ENCODE measurements around the gene PCBP3. TPM values are rescaled to one million over a fixed set of nuclear protein-coding genes. Genes with fewer than 3 reads are reported as not detected.

PCBP3 gene
- total and polyA plus RNA-seq, 8 donors = 0.83 to 4.3 (median 1.7) TPM

- H3K4me3 ChIP-seq = no peak overlapping the region
- H3K36me3 ChIP-seq = no peaks in the 10 kb centered on the region
- no peaks in the 10 kb centered on the region for H3K9me3 ChIP-seq
- H3K4me1 ChIP-seq = no peaks in the 10 kb centered on the region
- intact Hi-C loops (cut with DNase I) = no loop called here
- 91 to 92% methylated on average over 42 to 45 of the region's 45 CpGs for WGBS, 2 donors
- H3K27me3 ChIP-seq = no peaks in the 10 kb centered on the region
- peak in 3 of 6 donors; percentile 11 to 60 (median 21) for DNase-seq
- FAIRE-seq = no peak
- TF ChIP-seq, protein P1, sequence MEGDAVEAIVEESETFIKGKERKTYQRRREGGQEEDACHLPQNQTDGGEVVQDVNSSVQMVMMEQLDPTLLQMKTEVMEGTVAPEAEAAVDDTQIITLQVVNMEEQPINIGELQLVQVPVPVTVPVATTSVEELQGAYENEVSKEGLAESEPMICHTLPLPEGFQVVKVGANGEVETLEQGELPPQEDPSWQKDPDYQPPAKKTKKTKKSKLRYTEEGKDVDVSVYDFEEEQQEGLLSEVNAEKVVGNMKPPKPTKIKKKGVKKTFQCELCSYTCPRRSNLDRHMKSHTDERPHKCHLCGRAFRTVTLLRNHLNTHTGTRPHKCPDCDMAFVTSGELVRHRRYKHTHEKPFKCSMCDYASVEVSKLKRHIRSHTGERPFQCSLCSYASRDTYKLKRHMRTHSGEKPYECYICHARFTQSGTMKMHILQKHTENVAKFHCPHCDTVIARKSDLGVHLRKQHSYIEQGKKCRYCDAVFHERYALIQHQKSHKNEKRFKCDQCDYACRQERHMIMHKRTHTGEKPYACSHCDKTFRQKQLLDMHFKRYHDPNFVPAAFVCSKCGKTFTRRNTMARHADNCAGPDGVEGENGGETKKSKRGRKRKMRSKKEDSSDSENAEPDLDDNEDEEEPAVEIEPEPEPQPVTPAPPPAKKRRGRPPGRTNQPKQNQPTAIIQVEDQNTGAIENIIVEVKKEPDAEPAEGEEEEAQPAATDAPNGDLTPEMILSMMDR (IDR thresholded peaks at IDR 0.05) = no peak
- H3K27ac ChIP-seq = no peak overlapping the region
- no peak for ATAC-seq
These were observed 347.4 kb downstream of the PCBP3 start for GRCh38 chr21:45990741-45991605.

- FAIRE-seq = no peak
- Histone ChIP-seq H3K4me3 (no peak overlapping the region), H3K9me3 (no peaks in the 10 kb centered on the region), H3K4me1 (no peaks in the 10 kb centered on the region), H3K27ac (no peak overlapping the region), H3K36me3 (no peaks in the 10 kb centered on the region), H3K27me3 (no peaks in the 10 kb centered on the region)
- no peak for ATAC-seq
- peak in 2 of 6 donors; percentile 10 to 53 for DNase-seq
- 84 to 91% methylated on average over 18 of the region's 18 CpGs for whole genome bisulfite sequencing, 2 donors
- intact Hi-C loops (cut with DNase I) = no loop called here
- TF ChIP-seq, protein P1 (IDR thresholded peaks at IDR 0.05) = no peak
These were observed 348.2 kb downstream of the PCBP3 start for GRCh38 chr21:45991606-45992300.

Other genes starting within 250 kb of the PCBP3 start
- gene COL18A1, start 238.6 kb upstream of the PCBP3 start, total RNA-seq = 10 to 100 TPM; 38.7 to 93.0 (median 62.4) TPM
- 100 to 1,000 TPM; 285 to 301 TPM for gene COL18A1, start 238.6 kb upstream of the PCBP3 start, polyA plus RNA-seq
- gene SLC19A1, start 101.3 kb upstream of the PCBP3 start, total RNA-seq = 1 to 10 TPM; 4.4 to 5.9 (median 4.9) TPM
- gene SLC19A1, start 101.3 kb upstream of the PCBP3 start, polyA plus RNA-seq = 10 to 100 TPM in 1 of 2 donors, 1 to 10 TPM in 1; 9.8 to 11.2 TPM

Data from pancreas (tissue), 10 donors.